Measurements from ENCODE around the gene STK39.

The STK39 gene

GRCh38 chr2:168183308-168183997 is 63.9 kb downstream of the STK39 start:
- no peak for DNase-seq (ENCODE audit: low read depth)

GRCh38 chr2:168182550-168183249 is 64.7 kb downstream of the STK39 start:
- DNase-seq (ENCODE audit: low read depth), result no peak

- no peak for DNase-seq (ENCODE audit: low read depth)
These were observed 65.6 kb downstream of the STK39 start for GRCh38 chr2:168181825-168182224.

- DNase-seq (ENCODE audit: low read depth), result no peak
These were observed 66.5 kb downstream of the STK39 start for GRCh38 chr2:168180914-168181313.

GRCh38 chr2:168180483-168180882 is 66.9 kb downstream of the STK39 start:
- no peak for DNase-seq (ENCODE audit: low read depth)

GRCh38 chr2:168179592-168179991 is 67.8 kb downstream of the STK39 start:
- DNase-seq (ENCODE audit: low read depth), result no peak

GRCh38 chr2:168178520-168179324 is 68.7 kb downstream of the STK39 start:
- DNase-seq (ENCODE audit: low read depth), result no peak

- DNase-seq (ENCODE audit: low read depth), result no peak
These were observed 71.0 kb downstream of the STK39 start for GRCh38 chr2:168176402-168176801.

GRCh38 chr2:168175469-168175868 is 71.9 kb downstream of the STK39 start:
- no peak for DNase-seq (ENCODE audit: low read depth)

- DNase-seq (ENCODE audit: low read depth), result no peak
These were observed 72.6 kb downstream of the STK39 start for GRCh38 chr2:168174756-168175155.

GRCh38 chr2:168172071-168172470 is 75.3 kb downstream of the STK39 start:
- DNase-seq (ENCODE audit: low read depth), result no peak

GRCh38 chr2:168171059-168171762 is 76.2 kb downstream of the STK39 start:
- no peak for DNase-seq (ENCODE audit: low read depth)

GRCh38 chr2:168169097-168169745 is 78.2 kb downstream of the STK39 start:
- DNase-seq (ENCODE audit: low read depth), result no peak

- no peak for DNase-seq (ENCODE audit: low read depth)
These were observed 79.7 kb downstream of the STK39 start for GRCh38 chr2:168167511-168168263.

- no peak for DNase-seq (ENCODE audit: low read depth)
These were observed 80.4 kb downstream of the STK39 start for GRCh38 chr2:168166902-168167510.

GRCh38 chr2:168165985-168166901 is 81.2 kb downstream of the STK39 start:
- DNase-seq (ENCODE audit: low read depth), result no peak

- no peak for DNase-seq (ENCODE audit: low read depth)
These were observed 82.0 kb downstream of the STK39 start for GRCh38 chr2:168165397-168165796.

- no peak for DNase-seq (ENCODE audit: low read depth)
These were observed 86.5 kb downstream of the STK39 start for GRCh38 chr2:168160897-168161296.
